Measurements from ENCODE around the gene CHRND.

CHRND gene

GRCh38 chr2:232488097-232488711 is 37.8 kb upstream of the CHRND start:
- no peak for DNase-seq

GRCh38 chr2:232488721-232489300 is 37.1 kb upstream of the CHRND start:
- DNase-seq, result no peak

GRCh38 chr2:232489516-232490220 is 36.3 kb upstream of the CHRND start:
- no peak for DNase-seq

GRCh38 chr2:232490221-232491138 is 35.5 kb upstream of the CHRND start:
- DNase-seq, result no peak

GRCh38 chr2:232491139-232491780 is 34.7 kb upstream of the CHRND start:
- DNase-seq, result no peak

DNA sequence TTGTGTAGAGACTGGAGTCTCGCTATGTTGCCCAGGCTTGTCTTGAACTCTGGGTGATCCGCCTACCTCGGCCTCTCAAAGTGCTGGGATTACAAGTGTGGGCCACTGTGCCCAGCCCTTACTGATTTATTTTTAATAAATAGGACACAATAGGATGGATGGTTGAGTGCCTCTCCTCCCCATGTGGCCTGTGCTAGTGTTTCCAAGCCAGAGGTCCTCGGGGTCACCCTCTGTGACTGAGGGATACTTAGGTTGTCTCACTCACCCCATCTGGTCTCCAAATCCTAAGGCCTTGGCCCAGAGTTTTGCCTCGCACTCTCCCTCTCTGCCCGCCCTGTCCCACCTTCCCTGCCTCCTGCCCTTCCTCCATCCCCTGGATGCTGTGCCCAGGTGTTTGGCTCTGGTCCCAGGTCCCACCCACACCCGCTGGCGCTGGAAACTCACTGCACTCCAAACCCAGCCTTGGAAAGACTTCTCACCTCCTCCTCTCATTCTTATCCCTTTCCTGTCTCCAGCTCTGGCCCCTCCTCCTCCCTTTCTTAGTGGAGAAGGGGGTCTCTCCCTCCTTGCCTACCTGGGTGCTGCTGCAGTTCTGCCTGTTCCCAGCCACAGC is 33.6 kb upstream of the CHRND start:
- DNase-seq, result no peak

DNA sequence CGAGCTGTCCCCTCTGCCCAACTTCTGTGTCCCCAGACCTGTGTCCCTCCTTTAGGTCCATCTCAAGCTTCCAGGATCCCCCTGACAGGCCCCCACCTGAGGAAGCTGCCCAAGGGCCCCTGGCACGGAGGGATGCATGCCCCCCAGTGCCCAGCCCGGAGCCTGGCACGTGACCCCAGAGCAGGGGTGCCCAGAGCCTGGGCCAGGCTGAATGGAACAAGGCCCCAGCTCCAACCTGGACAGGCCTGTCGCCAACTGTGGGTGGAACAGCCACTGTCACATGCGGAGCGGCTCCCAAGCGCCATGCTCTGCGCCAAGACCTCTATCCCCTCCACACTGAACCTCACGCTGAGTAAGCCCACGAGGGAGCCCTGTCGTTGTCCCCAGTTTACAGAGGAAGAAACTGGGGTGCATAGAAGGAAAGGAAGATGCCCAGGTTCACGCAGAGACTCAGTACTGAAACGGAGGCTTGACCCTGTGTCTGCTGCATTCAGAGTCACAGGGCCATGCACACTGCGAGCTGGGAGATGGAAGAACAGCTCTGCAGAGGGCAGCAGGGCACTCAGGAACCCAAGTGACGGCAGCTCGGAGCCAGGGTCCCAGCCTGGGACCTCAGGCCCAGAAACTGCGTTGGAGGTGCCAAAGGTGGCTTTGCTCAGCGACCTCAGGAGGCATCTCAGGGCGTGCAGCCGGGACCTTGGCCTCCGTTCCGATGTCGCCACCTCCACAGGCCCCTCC is 32.8 kb upstream of the CHRND start:
- DNase-seq, result no peak

GRCh38 chr2:232493701-232494474 is 32.1 kb upstream of the CHRND start:
- no peak for DNase-seq

GRCh38 chr2:232494542-232494941 is 31.4 kb upstream of the CHRND start:
- no peak for DNase-seq

GRCh38 chr2:232495292-232495691 is 30.7 kb upstream of the CHRND start:
- no peak for DNase-seq

DNA sequence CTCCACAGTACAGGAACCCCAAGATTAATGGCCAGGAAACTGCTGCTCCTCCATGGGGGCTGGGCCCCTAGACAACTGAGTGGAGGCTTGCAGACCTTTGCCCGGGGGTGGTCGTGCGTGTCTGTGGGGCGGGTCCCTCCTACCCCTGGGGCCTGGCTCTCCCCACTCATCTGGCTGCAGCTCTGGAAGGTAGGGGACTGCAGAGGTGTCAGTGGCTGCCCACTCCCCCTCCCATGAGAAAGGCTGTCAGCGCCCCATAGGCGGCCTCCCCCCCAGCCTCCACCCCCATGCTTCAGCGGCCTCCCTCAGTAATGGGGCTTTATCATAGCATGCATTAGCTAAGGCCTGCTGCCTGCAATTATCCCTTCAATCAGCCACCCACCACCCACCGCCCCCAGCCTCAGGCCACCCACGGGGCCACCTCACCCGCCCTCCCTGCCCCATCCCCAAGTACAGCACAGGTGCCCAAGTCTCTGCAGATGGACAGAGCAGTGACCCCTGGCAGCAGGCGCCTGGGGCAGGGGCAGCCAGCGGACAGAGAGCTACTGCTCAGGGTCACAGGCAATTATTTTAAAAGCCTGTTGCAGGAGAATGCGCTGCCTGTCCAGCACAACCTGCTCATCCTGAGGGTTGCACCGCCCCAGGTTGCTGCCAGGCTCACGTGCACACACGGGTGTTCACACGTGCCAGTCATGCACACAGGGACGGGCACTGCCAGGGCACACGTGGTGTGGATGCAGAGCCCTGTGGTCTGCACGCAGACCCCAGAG is 29.3 kb upstream of the CHRND start:
- DNase-seq, result no peak

GRCh38 chr2:232497348-232497747 is 28.6 kb upstream of the CHRND start:
- DNase-seq, result no peak

DNA sequence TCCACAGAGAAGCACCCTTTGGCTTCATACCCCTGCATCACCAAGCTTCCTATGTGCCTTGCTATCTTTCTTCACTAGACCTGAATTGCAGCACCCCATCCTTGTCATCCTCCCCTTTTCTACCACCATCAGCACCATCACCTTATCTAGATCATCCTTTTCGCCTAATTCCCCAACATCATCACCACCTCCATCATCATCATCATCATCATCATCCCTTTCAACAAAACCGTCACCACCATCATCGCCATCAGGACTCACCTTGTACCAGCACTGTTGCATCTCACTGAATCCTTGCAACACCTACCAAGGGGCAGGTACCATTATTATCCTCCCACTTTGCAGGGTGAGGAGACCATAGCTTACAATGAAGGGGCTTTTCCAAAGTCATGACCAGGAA is 27.5 kb upstream of the CHRND start:
- no peak for DNase-seq

DNA sequence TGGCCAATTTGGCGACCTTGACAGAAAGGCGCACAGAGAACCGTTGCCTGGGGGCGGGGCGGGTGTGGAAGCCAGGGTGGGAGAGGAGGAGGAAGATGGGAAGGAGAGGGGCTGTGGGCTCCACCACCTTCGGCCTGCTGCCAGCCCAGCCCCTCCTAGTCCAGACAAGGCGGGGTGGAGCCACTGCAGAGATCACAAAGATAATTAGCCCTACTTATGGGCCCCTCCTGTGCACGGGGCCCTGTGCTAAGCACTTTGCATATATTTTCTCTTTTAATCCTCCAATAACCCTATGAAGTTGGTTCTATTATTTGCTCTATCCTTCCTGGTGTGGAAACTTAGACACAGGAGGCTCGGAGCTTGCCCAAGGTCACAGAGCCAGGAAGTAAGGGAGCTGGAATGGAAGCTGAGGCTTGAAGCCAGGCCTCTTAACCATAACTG is 24.6 kb upstream of the CHRND start:
- no peak for DNase-seq

- no peak for DNase-seq
These were observed 24.1 kb upstream of the CHRND start for GRCh38 chr2:232501794-232502390.

GRCh38 chr2:232502511-232502910 is 23.4 kb upstream of the CHRND start:
- no peak for DNase-seq

- peak; percentile 77 for DNase-seq
These were observed 22.8 kb upstream of the CHRND start for GRCh38 chr2:232502911-232503808.

DNA sequence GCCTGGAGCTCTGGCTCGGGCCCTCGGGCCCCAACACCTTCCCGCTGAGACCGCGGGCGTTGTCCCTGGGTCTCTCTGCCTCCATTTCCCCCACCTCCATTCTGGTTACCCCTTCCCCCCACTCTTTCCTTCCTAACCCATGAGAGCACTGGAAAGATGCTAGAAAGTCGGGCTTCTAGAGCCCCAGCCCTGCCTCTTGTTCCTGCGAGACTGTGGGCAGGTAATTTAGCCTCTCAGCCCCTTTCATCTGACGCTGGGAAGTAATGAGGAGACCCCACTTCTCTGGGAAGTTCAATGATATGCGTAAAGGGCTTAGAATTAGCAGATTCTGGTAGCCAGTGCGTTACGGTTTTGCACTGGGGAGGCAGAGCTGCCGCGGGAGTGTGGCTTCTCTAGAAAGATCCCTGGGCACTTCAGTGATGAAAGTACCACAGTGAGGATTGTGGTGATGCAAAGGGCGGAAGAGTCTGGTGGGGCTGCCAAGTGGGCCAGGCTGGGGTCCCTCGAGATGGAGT is 22.1 kb upstream of the CHRND start:
- no peak for DNase-seq
